HepG2 (cell line): Measurements from ENCODE around the gene ZCCHC4. TPM values are rescaled to one million over a fixed set of nuclear protein-coding genes. Genes with fewer than 3 reads are reported as not detected.

Experiments used
- ASH2L ChIP-seq: fragments of 300-600, 200-600 bp; sonication (generic); IDR thresholded peaks from 2 replicates; pipeline ENCODE4 v1.7.0; 2017; ENCODE audit warnings: low read depth, mild to moderate bottlenecking, moderate library complexity, mixed read lengths, low read length; ENCODE audit not compliant: insufficient read length
- CBX5 ChIP-seq: sonication (generic); formaldehyde crosslinking; IDR thresholded peaks from 2 replicates; pipeline ENCODE4 v1.4.0; 2020; ENCODE audit warnings: missing genetic modification reagents, borderline replicate concordance
- FOXK1 ChIP-seq: sonication (generic); formaldehyde crosslinking; IDR thresholded peaks from 2 replicates; pipeline ENCODE4 v1.4.0; 2020; ENCODE audit warnings: low read depth, missing genetic modification reagents, borderline replicate concordance
- GTF3A ChIP-seq: sonication (generic); formaldehyde crosslinking; conservative IDR thresholded peaks from 2 replicates; pipeline ENCODE4 v1.4.0; 2020; ENCODE audit warnings: mild to moderate bottlenecking, missing genetic modification reagents
- HMGA1 ChIP-seq: sonication (generic); formaldehyde crosslinking; conservative IDR thresholded peaks from 2 replicates; pipeline ENCODE4 v1.4.0; 2020; ENCODE audit warnings: missing genetic modification reagents
- HNRNPL ChIP-seq: fragments of 200-400 bp; formaldehyde crosslinking; IDR thresholded peaks from 2 replicates; pipeline ENCODE4 v1.6.1; 2017; ENCODE audit warnings: mild to moderate bottlenecking, low read depth, low read length
- MZF1 ChIP-seq: sonication (generic); formaldehyde crosslinking; IDR thresholded peaks from 2 replicates; pipeline ENCODE4 v1.8.1; 2023; ENCODE audit warnings: mild to moderate bottlenecking, missing genetic modification reagents, borderline replicate concordance
- NBN ChIP-seq: fragments of 450-650 bp; conservative IDR thresholded peaks from 2 replicates; pipeline ENCODE4 v1.6.1; 2017
- NCOA2 ChIP-seq: sonication (generic); formaldehyde crosslinking; IDR thresholded peaks from 2 replicates; pipeline ENCODE4 v1.8.0; 2022; ENCODE audit warnings: inconsistent platforms
- PHF5A ChIP-seq: IDR thresholded peaks from one replicate; pipeline ENCODE4 v1.6.1; 2018; ENCODE audit warnings: low read depth, missing genetic modification reagents; ENCODE audit not compliant: unreplicated experiment
- RXRB ChIP-seq: IDR thresholded peaks from 2 replicates; pipeline ENCODE4 v1.6.1; 2016; ENCODE audit warnings: borderline replicate concordance, missing genetic modification reagents, missing compliant biosample characterization
- SMYD3 ChIP-seq: sonication (generic); formaldehyde crosslinking; IDR thresholded peaks from 2 replicates; pipeline ENCODE4 v1.8.1; 2023; ENCODE audit warnings: mild to moderate bottlenecking, missing genetic modification reagents
- TGIF2 ChIP-seq: IDR thresholded peaks from 2 replicates; pipeline ENCODE4 v1.6.1; 2016; ENCODE audit warnings: control low read depth, missing compliant biosample characterization
- ZBTB7B ChIP-seq: sonication (generic); formaldehyde crosslinking; IDR thresholded peaks from 2 replicates; pipeline ENCODE4 v1.4.0; 2020; ENCODE audit warnings: missing genetic modification reagents
- ZNF138 ChIP-seq: sonication (generic); formaldehyde crosslinking; IDR thresholded peaks from 2 replicates; pipeline ENCODE4 v1.5.0; 2020; ENCODE audit warnings: mild to moderate bottlenecking, low read depth, missing genetic modification reagents
- ZNF160 ChIP-seq: sonication (generic); formaldehyde crosslinking; IDR thresholded peaks from 2 replicates; pipeline ENCODE4 v1.8.0; 2022; ENCODE audit warnings: mild to moderate bottlenecking, inconsistent platforms, missing genetic modification reagents
- ZNF543 ChIP-seq: sonication (generic); formaldehyde crosslinking; IDR thresholded peaks from 2 replicates; pipeline ENCODE4 v1.4.0; 2020; ENCODE audit warnings: mild to moderate bottlenecking, missing genetic modification reagents
- ZNF552 ChIP-seq: sonication (generic); formaldehyde crosslinking; IDR thresholded peaks from 2 replicates; pipeline ENCODE4 v1.9.0; 2022; ENCODE audit warnings: missing genetic modification reagents, mild to moderate bottlenecking, borderline replicate concordance
- ZNF619 ChIP-seq: sonication (generic); formaldehyde crosslinking; IDR thresholded peaks from 2 replicates; pipeline ENCODE4 v1.4.0; 2020; ENCODE audit warnings: mild to moderate bottlenecking, missing genetic modification reagents
- ZNF782 ChIP-seq: sonication (generic); formaldehyde crosslinking; IDR thresholded peaks from 2 replicates; pipeline ENCODE4 v1.4.0; 2020; ENCODE audit warnings: missing genetic modification reagents, mild to moderate bottlenecking, borderline replicate concordance
- ZSCAN22 ChIP-seq: sonication (generic); formaldehyde crosslinking; IDR thresholded peaks from 2 replicates; pipeline ENCODE4 v1.4.0; 2020; ENCODE audit warnings: mild to moderate bottlenecking, missing genetic modification reagents
- polyA plus RNA-seq, 8 experiments: library from polyadenylated mRNA; depleted of rRNA in 3 of 8; stranded (reverse) in 7 of 8; unstranded in 1 of 8; fragments of >200 nt; fragmentation: Illumina TruSeq in 4 of 8; extraction: Trizol in 4 of 8; gene quantifications; 2 replicates each; pipeline versions ENCODE4 v1.2.1 to v1.2.3, GENCODE V29; 2011 to 2016; ENCODE audit warnings: low read depth in 4 of 8, missing spikeins in 1 of 8, mixed read lengths in 1 of 8; ENCODE audit not compliant: insufficient read depth in 1 of 8
- total RNA-seq, 5 experiments: library from RNA; depleted of rRNA; stranded (reverse); fragments of >200 nt; fragmentation: Illumina TruSeq; extraction: Trizol; gene quantifications; 2 replicates each; pipeline ENCODE4 v1.2.3, GENCODE V29; 2016; ENCODE audit warnings: low read depth in 1 of 5
- TF ChIP-seq, protein P1 (sequence below): fragments of 450-650 bp; IDR thresholded peaks from 2 replicates; pipeline ENCODE4 v1.6.1; 2016
- TF ChIP-seq, protein P2 (sequence below): sonication (generic); formaldehyde crosslinking; IDR thresholded peaks from 2 replicates; pipeline ENCODE4 v1.4.0; 2020; ENCODE audit warnings: missing genetic modification reagents
- TF ChIP-seq, protein P3 (sequence below): sonication (generic); formaldehyde crosslinking; IDR thresholded peaks from 2 replicates; pipeline ENCODE4 v1.9.0; 2021; ENCODE audit warnings: missing genetic modification reagents, mild to moderate bottlenecking, borderline replicate concordance
- TF ChIP-seq, protein P4 (sequence below): sonication (generic); formaldehyde crosslinking; IDR thresholded peaks from 2 replicates; pipeline ENCODE4 v1.4.0; 2020; ENCODE audit warnings: missing genetic modification reagents
- TF ChIP-seq, protein P5 (sequence below): sonication (generic); formaldehyde crosslinking; IDR thresholded peaks from 2 replicates; pipeline ENCODE4 v1.5.0; 2020; ENCODE audit warnings: missing genetic modification reagents, mild to moderate bottlenecking, borderline replicate concordance

ZCCHC4 gene
- total and polyA plus RNA-seq, 2 of the 13 experiments (the other 11 are each of a cell fraction or from before 2014, with no cell fraction given): 13.2 to 15.0 TPM

DNA sequence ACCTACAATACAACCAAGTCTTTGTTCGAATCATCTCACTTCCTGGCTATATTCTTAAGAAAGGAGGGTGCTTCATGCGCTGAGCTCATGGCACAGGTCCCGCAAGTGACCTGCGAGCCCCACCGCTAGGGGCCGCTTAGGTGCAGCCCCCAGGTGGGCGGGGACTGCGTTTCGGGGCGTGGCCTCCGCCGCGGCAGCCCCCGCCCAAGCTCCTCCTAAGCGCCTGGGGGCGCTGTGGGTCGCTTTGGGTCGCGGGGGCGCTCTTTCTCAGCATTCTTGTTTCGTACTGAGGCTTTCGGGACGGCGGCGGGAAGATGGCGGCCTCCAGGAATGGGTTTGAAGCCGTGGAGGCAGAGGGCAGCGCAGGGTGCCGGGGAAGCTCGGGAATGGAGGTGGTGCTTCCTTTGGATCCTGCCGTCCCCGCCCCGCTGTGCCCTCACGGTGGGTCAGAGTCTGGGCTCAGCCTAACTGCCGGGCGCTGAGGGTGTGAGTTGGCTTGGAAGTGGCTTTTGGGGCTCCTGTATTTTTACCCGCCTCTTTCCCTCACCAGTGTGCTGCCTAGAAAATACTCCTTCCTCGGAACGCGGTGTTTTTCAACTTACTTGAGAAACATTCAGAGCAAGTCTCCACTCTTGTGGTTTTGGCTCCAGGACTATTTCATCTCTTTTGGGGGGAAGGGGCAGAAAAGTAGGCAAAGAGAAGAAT lies at the start of gene ZCCHC4 (continued):
- TF ChIP-seq, protein P1, sequence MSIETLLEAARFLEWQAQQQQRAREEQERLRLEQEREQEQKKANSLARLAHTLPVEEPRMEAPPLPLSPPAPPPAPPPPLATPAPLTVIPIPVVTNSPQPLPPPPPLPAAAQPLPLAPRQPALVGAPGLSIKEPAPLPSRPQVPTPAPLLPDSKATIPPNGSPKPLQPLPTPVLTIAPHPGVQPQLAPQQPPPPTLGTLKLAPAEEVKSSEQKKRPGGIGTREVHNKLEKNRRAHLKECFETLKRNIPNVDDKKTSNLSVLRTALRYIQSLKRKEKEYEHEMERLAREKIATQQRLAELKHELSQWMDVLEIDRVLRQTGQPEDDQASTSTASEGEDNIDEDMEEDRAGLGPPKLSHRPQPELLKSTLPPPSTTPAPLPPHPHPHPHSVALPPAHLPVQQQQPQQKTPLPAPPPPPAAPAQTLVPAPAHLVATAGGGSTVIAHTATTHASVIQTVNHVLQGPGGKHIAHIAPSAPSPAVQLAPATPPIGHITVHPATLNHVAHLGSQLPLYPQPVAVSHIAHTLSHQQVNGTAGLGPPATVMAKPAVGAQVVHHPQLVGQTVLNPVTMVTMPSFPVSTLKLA: no peak
- TF ChIP-seq HNRNPL (0 out of 2 replicates have a peak, but pooled peaks have one; percentile 50), ZNF552 (no peak), ZNF619 (peak; percentile 96; the same call in 1 of the 2 replicates), SMYD3 (CRISPR knock-in tag) (no peak), ZNF543 (CRISPR knock-in tag) (no peak), ZNF138 (CRISPR knock-in tag) (peak; percentile 60; the same call in 1 of the 2 replicates), HMGA1 (CRISPR knock-in tag) (no peak), ZSCAN22 (no peak), ASH2L (peak; percentile 86), TGIF2 (CRISPR knock-in tag) (peak; percentile 70), NCOA2 (CRISPR knock-in tag) (peak; percentile 52), FOXK1 (CRISPR knock-in tag) (peak; percentile 95), ZBTB7B (CRISPR knock-in tag) (peak; percentile 81; the same call in 1 of the 2 replicates), GTF3A (CRISPR knock-in tag) (peak; percentile 79; the same call in 1 of the 2 replicates), PHF5A (CRISPR knock-in tag) (peak; percentile 92), CBX5 (CRISPR knock-in tag) (peak; percentile 84; the same call in 1 of the 2 replicates), RXRB (CRISPR knock-in tag) (peak; percentile 87), ZNF782 (CRISPR knock-in tag) (peak; percentile 20; the same call in 1 of the 2 replicates), MZF1 (CRISPR knock-in tag) (no peak), NBN (no peak), ZNF160 (CRISPR knock-in tag) (peak; percentile 79; the same call in 1 of the 2 replicates)
- TF ChIP-seq, protein P2, sequence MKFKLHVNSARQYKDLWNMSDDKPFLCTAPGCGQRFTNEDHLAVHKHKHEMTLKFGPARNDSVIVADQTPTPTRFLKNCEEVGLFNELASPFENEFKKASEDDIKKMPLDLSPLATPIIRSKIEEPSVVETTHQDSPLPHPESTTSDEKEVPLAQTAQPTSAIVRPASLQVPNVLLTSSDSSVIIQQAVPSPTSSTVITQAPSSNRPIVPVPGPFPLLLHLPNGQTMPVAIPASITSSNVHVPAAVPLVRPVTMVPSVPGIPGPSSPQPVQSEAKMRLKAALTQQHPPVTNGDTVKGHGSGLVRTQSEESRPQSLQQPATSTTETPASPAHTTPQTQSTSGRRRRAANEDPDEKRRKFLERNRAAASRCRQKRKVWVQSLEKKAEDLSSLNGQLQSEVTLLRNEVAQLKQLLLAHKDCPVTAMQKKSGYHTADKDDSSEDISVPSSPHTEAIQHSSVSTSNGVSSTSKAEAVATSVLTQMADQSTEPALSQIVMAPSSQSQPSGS (CRISPR knock-in tag): peak; percentile 94
- TF ChIP-seq, protein P3, sequence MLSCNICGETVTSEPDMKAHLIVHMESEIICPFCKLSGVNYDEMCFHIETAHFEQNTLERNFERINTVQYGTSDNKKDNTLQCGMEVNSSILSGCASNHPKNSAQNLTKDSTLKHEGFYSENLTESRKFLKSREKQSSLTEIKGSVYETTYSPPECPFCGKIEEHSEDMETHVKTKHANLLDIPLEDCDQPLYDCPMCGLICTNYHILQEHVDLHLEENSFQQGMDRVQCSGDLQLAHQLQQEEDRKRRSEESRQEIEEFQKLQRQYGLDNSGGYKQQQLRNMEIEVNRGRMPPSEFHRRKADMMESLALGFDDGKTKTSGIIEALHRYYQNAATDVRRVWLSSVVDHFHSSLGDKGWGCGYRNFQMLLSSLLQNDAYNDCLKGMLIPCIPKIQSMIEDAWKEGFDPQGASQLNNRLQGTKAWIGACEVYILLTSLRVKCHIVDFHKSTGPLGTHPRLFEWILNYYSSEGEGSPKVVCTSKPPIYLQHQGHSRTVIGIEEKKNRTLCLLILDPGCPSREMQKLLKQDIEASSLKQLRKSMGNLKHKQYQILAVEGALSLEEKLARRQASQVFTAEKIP (CRISPR knock-in tag): no peak
- TF ChIP-seq, protein P4, sequence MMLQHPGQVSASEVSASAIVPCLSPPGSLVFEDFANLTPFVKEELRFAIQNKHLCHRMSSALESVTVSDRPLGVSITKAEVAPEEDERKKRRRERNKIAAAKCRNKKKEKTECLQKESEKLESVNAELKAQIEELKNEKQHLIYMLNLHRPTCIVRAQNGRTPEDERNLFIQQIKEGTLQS: peak; percentile 29; the same call in 1 of the 2 replicates
- TF ChIP-seq, protein P5, sequence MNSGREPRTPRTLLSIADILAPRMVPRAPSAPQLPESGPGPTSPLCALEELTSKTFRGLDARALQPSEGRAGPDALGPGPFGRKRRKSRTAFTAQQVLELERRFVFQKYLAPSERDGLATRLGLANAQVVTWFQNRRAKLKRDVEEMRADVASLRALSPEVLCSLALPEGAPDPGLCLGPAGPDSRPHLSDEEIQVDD (CRISPR knock-in tag): no peak
